Upper lobe of left lung (tissue), 4 donors: ENCODE data around the gene CYGB.

Experiments
- POLR2A ChIP-seq, 4 donors: fragments of 450-650 bp; IDR thresholded peaks; one replicate each; pipeline ENCODE4 v1.5.1; 2016 to 2017; ENCODE audit warnings: antibody characterized with exemption in 4 of 4, mild to moderate bottlenecking in 2 of 4
- POLR2AphosphoS5 ChIP-seq, 2 donors: sonication (generic); formaldehyde crosslinking; IDR thresholded peaks; one replicate each; pipeline ENCODE4 v1.5.1; 2017; ENCODE audit warnings: antibody characterized with exemption in 2 of 2
- TF ChIP-seq, protein P1 (sequence below), 6 experiments: fragments of 450-650 bp in 4 of 6; fragments of 200-600 bp in 2 of 6; sonication (generic) in 2 of 6; IDR thresholded peaks; one replicate each; pipeline ENCODE4 v1.5.1; 2016 to 2019; ENCODE audit warnings: antibody characterized with exemption in 6 of 6

DNA sequence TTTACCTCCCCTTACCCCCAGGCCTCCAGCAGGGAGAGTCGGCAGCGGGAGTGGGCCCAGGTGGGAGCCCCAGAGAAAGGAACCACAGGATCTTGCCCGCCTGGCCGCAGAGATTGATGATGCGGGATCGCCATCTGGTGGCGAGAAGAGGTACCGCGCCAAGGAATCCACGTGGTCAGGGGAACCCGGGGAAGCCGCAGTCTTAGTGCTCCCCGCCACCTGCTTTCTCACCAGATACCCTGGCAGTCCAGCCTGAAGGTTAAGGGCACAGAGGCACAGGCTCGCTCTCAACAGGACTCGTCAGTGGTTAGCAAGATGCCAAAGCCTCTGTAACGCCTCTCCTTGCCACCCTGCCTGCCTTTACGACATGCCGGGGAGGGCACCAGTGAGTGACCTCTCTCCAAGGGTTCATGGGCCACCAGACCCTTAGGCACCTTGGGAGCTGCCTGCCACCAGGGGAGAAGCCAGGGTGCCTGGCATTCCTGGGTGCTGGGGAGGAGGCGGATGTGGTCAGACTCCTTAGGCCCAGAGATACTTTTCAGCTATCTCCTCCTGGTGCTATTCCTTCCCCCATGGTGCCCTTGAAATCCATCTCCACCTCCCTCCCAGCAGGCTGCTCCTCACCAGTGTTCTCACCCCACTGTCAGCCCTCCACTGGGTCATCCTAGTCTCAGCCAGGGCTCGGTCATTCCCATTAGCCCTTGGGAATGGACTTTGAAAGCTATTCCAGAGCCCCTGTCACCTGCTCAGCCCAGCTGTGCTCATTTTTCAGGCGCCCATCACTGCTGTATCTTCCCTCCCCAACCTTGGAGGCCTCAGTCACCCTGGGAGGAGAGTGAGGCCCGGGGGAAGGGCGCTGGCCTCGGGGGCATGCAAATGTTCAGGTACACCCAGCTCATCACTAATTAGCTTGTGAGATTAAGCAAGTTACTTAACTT is 30.8 kb downstream of the CYGB start:
- peak in 1 of 2 donors; percentile 12 for TF ChIP-seq POLR2AphosphoS5 (IDR thresholded peaks at IDR 0.05)
- TF ChIP-seq, protein P1, sequence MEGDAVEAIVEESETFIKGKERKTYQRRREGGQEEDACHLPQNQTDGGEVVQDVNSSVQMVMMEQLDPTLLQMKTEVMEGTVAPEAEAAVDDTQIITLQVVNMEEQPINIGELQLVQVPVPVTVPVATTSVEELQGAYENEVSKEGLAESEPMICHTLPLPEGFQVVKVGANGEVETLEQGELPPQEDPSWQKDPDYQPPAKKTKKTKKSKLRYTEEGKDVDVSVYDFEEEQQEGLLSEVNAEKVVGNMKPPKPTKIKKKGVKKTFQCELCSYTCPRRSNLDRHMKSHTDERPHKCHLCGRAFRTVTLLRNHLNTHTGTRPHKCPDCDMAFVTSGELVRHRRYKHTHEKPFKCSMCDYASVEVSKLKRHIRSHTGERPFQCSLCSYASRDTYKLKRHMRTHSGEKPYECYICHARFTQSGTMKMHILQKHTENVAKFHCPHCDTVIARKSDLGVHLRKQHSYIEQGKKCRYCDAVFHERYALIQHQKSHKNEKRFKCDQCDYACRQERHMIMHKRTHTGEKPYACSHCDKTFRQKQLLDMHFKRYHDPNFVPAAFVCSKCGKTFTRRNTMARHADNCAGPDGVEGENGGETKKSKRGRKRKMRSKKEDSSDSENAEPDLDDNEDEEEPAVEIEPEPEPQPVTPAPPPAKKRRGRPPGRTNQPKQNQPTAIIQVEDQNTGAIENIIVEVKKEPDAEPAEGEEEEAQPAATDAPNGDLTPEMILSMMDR (IDR thresholded peaks at IDR 0.05), result peak; percentile 94 to 98 (median 98)
- no peak for TF ChIP-seq POLR2A (IDR thresholded peaks at IDR 0.05)
